LHCN-M2 (cell line): ENCODE data around the gene LINC01488. TPM values are rescaled to one million over a fixed set of nuclear protein-coding genes. Genes with fewer than 3 reads are reported as not detected.
A peak's percentile ranks its signal among the peaks of the same experiment; 100 is the strongest.

ENCODE experiments used
- DNase-seq: peaks from one replicate; pipeline ENCODE4 v3.0.0-alpha.2; 2012; ENCODE audit warnings: low read depth
- total RNA-seq: library from RNA; depleted of rRNA; stranded (reverse); fragments of >200 nt; gene quantifications from 2 replicates; pipeline ENCODE4 v1.2.3, GENCODE V29; 2014

The LINC01488 gene
- total RNA-seq, 1 experiment from 2014 or later, result not detected

DNA sequence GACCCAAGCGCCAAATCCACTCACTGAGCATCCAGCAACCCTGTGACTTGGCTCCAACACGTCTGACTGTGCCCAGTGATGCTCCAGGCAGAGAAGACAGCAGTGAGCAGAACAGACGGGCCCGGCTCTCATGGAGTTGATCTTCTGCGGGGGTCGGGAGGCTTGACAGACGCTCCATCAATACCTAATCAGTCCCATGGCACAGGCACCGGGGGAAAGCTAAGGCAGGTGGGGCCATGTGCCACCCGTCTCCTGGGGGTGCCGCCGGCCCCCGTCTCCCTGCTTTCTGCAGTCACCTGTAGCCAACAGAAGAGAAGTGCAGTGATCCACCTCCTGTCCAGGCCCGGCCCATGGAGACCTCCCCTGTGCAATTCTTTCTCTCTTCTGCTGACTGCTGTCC lies 47.5 kb downstream of the LINC01488 start:
- no peak for DNase-seq

GRCh38 chr11:69530278-69531070 lies 49.0 kb downstream of the LINC01488 start:
- DNase-seq, result no peak

DNA sequence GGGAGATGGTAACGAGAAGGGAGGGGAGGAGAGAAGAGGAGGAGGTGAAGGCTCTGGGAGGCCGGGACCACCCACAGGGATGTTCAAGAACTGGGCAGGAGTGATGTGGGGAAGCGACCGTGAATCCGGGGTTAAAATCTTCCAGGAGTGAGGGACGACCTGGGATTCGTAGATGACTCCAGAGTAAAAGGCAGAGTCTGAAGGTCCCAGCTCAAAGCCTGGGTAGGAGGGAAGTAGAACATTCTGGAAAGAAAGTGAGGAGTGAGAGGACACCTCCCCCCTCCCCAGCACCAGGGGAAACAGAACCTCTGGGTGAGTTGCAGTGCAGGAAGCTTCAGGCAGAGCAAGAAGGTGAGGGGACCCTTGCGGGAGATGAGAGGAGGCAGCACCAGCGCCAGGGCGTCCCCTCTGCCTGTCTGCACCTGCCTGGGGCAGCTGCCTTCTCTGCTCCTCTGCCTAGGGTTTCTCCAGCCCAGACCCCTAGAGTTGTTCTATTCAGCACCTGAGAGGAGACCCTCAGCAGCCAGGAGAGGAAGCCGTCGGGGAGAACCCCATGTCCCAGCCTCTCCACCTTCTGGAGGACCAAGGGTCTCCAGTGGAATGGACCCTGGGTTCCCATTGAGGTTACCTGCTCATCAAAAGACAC lies 49.7 kb downstream of the LINC01488 start:
- DNase-seq, result no peak

DNA sequence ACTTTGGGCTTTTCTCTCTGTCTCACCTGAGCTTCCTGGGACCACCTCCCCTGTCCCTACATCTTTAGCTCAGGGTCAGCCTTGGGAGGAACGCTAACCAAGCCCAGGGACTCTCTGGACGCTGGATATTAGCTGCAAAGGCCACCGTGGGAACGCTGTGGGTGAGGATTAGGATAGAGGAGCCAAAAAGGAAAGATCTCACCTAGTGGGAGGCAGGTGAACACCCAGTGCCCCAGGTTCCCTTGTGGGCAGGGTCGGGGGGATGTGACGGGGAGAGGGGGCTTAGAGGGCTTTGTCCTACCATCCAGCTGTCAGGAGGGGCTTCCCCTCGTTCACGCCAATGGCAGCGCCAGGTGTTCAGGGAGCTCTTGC lies 50.2 kb downstream of the LINC01488 start:
- no peak for DNase-seq

GRCh38 chr11:69533296-69534165 lies 52.1 kb downstream of the LINC01488 start:
- no peak for DNase-seq

GRCh38 chr11:69534166-69534530 lies 52.7 kb downstream of the LINC01488 start:
- DNase-seq, result no peak

DNA sequence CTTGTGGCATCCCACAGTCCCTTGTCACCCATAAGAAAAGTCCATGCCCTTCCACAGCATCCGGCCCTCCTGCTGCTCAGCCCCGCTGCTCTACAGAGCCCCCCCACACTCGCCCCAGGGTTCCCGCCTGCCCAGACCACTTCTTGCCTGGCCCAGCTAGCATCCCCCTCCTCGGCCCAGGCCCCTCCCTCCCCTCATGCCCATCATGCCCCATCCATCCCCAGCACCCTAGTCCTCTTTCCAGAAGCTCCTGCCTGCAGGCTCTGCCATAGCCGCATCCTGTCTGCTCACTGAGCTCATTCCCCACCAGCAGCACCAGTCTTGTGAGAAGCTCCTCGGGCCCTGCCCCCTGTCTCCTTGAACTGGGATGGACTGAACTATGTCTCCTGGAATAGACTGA lies 54.4 kb downstream of the LINC01488 start:
- DNase-seq, result no peak

DNA sequence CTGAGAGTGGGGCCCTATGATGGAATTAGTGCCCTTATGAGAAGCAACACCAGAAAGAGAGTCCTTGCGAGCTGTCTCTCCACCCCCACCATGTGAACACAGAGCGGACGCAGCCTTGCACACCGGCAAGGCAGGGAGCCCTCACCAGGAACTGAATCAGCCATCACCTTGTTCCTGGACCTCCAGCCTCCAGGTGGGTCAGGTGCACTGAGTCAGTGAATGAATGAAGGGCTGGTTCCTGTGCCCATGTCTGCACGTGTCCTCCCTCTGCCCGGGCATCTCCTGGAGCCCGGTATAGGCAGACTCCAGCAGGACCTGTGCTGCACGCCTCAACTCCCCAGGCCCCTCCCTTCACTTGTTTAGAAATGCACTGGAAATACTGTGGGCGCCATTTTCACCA lies 54.9 kb downstream of the LINC01488 start:
- DNase-seq, result no peak

GRCh38 chr11:69537126-69537525 lies 55.7 kb downstream of the LINC01488 start:
- no peak for DNase-seq

GRCh38 chr11:69537855-69538640 lies 56.6 kb downstream of the LINC01488 start:
- DNase-seq, result no peak

DNA sequence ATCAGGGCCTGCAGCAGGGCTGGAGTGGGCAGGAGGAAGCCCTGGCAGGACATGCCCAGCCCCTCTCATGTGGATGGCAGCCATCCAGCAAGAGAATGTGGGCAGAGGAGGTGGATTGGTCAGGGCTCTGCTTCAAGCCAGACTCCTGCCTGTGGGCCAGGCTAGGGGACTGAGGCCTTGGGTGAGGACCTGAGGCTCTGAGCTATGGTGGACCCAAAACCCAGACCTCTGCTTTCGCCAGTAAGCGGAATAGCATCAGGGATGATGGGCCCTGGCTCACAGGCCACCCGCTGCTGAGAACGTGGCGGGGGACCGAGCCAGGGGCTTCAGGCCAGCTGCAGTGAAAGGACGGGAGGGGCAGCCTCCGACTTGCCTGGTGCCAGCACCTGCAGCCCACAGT lies 57.4 kb downstream of the LINC01488 start:
- no peak for DNase-seq

DNA sequence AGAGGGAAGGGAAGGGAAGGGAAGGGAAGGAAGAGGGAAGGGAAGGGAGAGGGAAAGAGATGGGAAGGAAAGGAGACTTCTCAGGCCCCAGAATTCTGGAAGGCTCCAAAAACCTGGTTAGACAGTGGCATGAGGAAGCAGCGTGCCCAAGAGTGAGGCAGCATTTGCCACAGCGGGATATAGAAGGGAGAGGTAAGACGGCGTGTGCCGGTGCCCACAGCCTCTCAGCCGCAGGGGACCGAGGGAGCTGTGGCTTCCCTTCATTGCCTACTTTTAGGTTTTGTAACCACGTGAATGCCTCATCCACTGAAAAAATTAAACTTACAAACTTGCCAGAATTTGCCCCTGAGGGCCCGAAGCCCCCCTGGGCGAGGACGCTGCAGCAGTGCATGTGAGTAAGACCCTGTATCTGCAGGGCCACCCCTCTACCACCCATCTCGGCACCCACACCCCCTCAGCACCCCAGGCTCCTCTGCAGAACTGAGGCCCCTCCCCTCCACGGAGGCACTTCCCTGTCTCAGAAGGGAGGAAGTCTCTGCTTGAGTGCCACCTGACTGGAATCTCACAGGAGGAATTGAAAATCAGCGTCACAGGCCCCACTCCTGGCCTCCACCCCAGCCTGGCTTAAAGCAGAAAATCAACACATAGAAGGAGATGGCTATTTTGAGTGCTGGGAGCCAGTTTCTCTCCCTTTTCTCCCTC lies 58.1 kb downstream of the LINC01488 start:
- DNase-seq, result no peak

GRCh38 chr11:69540118-69541000 lies 58.9 kb downstream of the LINC01488 start:
- no peak for DNase-seq

DNA sequence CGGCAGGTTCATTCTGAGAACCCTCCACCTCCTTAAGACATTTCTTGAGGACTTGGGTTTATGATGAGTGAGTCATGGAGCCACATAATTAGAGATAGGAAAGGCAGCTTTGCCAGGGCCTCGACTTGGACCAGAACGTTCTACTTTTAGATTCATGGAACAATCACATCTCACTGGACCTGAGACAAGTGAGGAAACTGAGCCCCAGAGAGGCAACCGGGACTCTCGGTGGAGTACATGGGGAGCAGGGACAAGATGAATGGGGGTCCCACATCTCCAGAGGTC lies 59.5 kb downstream of the LINC01488 start:
- DNase-seq, result no peak

DNA sequence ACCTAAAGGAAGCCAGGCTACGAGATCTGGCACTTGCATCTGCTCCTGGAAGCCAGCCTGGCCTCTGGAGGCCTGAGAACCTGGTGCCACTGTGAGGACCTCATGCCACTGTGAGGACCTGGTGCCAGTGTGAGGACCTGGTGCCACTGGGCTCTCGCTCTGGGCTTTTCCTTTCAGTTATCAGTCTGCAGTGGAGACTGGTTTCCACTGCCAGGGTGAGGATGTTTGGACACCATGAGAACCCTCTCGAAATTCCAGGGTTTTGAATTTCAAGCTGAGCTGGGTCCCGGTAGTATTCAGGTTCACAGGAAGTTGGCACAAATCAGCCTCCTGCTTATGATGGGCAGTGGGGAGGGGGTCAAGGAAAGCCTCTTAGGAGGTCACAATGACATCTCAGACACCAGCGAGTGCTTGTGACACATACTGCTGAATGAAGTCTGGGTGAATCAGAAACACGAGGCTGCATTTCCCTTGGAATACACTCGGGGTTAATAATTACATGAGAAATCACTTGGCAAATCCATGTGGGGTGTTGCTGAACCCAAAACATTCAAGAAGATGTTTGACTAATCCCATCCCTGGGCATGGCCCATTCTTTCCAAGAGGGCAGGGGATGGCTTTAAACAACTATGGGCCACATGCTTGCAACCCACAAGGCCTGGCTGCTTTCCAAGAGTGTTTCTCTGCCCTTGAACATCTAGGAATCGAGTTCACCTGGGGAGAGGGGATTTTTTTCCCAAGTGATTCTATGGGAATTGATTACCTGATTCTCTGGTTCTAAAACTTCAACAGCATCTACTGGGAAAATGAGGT lies 60.2 kb downstream of the LINC01488 start:
- peak; percentile 21 for DNase-seq

DNA sequence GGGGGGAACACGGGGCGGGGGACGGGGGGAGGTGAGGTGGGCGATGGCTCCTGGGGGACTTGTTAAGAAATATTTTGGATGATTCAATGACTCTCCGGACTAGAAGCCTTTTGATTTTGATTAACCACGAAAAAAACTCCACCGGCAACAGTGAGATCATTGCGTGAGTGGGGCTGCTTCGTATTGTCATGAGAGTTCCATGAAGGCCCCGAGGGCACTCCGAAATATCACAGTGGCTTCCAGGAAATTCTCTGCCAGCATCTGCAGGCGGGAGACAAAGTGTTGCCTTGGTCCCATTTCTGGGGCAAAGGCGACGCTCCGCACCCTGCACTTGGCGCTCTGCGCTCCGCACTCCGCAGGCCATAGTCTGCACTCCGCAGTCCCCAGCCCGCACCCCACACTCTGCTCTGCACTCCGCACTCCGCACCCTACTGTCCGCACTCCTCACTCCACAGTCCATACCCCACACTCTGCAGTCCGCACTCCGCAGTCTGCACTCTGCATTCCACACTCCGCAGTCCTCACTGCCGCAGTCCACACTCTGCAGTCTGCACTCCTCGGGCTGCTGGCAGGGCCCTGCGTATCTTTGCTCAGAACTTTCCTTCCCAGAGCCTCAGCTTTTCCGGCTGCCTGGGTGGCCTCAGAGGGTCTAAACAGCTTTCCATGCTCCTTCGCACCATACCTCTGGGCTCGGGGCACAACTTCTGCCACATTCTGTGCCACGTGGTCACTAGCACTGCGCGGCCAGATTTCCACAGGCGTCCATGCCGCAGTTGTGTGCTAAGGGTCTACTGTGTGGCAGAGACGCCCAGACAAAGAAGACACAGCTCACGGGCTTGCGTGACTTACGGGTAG lies 61.1 kb downstream of the LINC01488 start:
- DNase-seq, result no peak
